Osteoblast (primary cell): ENCODE measurements around the gene OR10V1. TPM values are rescaled to one million over a fixed set of nuclear protein-coding genes. Genes with fewer than 3 reads are reported as not detected.

Experiments used
- DNase-seq: peaks from one replicate; pipeline ENCODE4 v3.0.0; 2011; ENCODE audit warnings: low spot score, mixed read lengths; ENCODE audit not compliant: insufficient read length; ENCODE audit errors: missing footprints
- H2AFZ ChIP-seq: 2 replicates; pipeline ENCODE4 v1.6.0; 2011; ENCODE audit warnings: mild to moderate bottlenecking, low read length
- H3K27ac ChIP-seq: 2 replicates; pipeline ENCODE4 v1.5.1; 2011; ENCODE audit warnings: mild to moderate bottlenecking, low read depth, low read length, moderate library complexity
- H3K27me3 ChIP-seq: 2 replicates; pipeline ENCODE4 v1.6.0; 2012; ENCODE audit warnings: mild to moderate bottlenecking, control low read depth, inconsistent platforms, low read length, moderate library complexity; ENCODE audit not compliant: insufficient read depth
- H3K36me3 ChIP-seq: 2 replicates; pipeline ENCODE4 v1.5.1; 2011; ENCODE audit warnings: mild to moderate bottlenecking, low read length, control low read depth, moderate library complexity; ENCODE audit not compliant: insufficient read depth
- H3K4me1 ChIP-seq: 2 replicates; pipeline ENCODE4 v1.5.1; 2011; ENCODE audit warnings: mild to moderate bottlenecking, low read length, control low read depth, moderate library complexity; ENCODE audit not compliant: insufficient read depth
- H3K4me2 ChIP-seq: 2 replicates; pipeline ENCODE4 v1.6.0; 2011; ENCODE audit warnings: mild to moderate bottlenecking, low read length; ENCODE audit not compliant: insufficient read depth
- H3K4me3 ChIP-seq: fragments of 200-600 bp; sonication (generic); 3 replicates; pipeline ENCODE4 v1.5.1; 2012; ENCODE audit warnings: mild to moderate bottlenecking, low read length, inconsistent platforms; ENCODE audit not compliant: insufficient read depth
- H3K79me2 ChIP-seq: 2 replicates; pipeline ENCODE4 v1.6.0; 2012; ENCODE audit warnings: mild to moderate bottlenecking, low read length, control low read depth, inconsistent platforms; ENCODE audit not compliant: insufficient read depth
- H3K9me3 ChIP-seq: 2 replicates; pipeline ENCODE4 v1.5.1; 2011; ENCODE audit warnings: low read depth, low read length, control low read depth
- H4K20me1 ChIP-seq: 2 replicates; pipeline ENCODE4 v1.6.0; 2012; ENCODE audit warnings: mild to moderate bottlenecking, low read length, control low read depth; ENCODE audit not compliant: insufficient read depth
- total RNA-seq: library from RNA; depleted of rRNA; stranded (reverse); fragments of >200 nt; gene quantifications from 2 replicates; pipeline ENCODE4 v1.2.3, GENCODE V29; 2012
- TF ChIP-seq, protein P1 (sequence below): IDR thresholded peaks from 2 replicates; pipeline ENCODE4 v1.5.1; 2011; ENCODE audit warnings: mild to moderate bottlenecking, low read depth, low read length, moderate library complexity; ENCODE audit errors: extremely low read depth

OR10V1 gene
- total RNA-seq, 1 donor, result not detected

DNA sequence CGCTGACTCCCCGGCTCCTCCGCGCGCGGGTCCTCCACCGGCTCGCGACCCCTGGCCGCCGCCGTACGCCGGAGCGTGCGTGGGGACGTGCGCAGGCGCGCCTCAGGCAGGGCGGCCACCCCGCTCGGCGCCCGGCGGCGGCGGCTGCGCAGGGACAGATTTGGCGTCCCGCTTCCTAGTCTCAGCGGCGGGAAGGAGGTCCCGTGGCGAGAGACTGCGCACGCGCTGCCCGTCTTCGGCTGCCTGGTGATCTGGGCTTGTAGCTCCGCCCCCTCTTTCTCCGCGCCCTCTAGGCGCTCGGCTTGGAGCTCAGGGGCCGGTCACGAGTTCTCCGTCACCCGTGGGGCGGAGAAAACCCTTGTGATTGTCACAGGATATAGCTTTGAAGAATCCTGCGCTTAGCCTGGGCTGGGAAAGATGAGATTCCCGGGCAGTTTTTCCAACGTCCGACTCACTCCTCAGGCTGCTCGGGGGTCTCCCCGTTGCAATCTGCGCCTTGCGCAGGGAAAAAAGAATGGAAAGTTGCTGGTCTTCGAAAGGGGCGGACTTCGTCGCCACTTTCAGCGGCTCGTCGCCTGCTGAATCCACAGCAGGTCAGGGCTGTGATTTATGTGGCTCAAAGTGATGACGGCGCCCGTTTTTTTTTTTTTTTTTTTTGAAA, 44.6 kb downstream of the OR10V1 start, which contains the start of gene PATL1:
TSS of gene PATL1 (minus strand) at position 88 of the 661 bp plus-strand sequence. CDS start 142 bp downstream, outside the sequence.
- Histone ChIP-seq H3K9me3 (no peaks in the 10 kb centered on the region), H3K36me3 (peaks cover 26% of the 10 kb centered on the region), H2AFZ (peak within 1 kb of the TSS; percentile 99), H3K27ac (peak within 1 kb of the TSS; percentile 100), H3K4me2 (peak within 1 kb of the TSS; percentile 94), H3K4me1 (peaks cover 23% of the 10 kb centered on the region), H3K79me2 (peaks cover 52% of the 10 kb centered on the region), H3K27me3 (no peaks in the 10 kb centered on the region), H4K20me1 (peaks cover 10% of the 10 kb centered on the region), H3K4me3 (peak within 1 kb of the TSS; percentile 92)
- peak; percentile 98 for DNase-seq
- TF ChIP-seq, protein P1, sequence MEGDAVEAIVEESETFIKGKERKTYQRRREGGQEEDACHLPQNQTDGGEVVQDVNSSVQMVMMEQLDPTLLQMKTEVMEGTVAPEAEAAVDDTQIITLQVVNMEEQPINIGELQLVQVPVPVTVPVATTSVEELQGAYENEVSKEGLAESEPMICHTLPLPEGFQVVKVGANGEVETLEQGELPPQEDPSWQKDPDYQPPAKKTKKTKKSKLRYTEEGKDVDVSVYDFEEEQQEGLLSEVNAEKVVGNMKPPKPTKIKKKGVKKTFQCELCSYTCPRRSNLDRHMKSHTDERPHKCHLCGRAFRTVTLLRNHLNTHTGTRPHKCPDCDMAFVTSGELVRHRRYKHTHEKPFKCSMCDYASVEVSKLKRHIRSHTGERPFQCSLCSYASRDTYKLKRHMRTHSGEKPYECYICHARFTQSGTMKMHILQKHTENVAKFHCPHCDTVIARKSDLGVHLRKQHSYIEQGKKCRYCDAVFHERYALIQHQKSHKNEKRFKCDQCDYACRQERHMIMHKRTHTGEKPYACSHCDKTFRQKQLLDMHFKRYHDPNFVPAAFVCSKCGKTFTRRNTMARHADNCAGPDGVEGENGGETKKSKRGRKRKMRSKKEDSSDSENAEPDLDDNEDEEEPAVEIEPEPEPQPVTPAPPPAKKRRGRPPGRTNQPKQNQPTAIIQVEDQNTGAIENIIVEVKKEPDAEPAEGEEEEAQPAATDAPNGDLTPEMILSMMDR, result no peak

DNA sequence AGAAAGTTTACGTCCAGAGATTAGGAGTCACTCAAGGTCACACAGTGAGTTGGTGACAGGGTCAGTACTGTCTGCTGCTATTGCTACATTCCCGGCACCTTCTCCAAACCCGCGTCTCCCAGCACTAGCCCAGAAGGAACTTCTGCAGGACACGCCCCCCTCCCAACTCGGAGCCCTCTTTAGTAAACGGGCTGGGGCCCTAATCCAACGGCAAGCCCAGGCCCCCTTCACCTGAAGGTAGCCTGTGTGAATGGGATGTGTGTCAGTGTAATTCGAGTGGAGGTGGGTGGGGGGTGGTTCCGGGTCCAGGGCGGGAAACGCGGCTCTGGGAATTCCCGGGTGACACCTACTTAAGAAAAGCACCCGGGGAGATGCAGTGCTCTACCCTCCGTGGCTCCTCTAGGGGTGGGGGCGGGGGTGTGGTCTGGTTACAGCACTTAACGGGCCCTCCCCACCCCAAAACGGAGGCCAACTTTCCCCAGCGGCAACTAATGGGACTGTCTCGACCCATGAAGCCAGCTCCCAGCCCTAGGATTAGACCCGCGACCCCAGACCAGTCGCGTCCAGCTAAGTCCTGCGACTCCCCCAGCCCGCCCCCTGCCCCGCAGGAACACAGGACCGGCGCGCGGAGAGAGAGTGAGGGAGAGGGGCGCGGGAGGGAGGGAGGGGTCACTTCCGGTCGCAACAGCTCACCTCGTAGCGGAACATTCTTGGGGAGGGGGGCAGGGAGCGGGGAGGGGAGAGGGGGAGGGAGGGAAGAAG, 45.3 kb downstream of the OR10V1 start:
- peak overlapping the region; percentile 92 for H3K4me3 ChIP-seq
- H3K9me3 ChIP-seq, result no peaks in the 10 kb centered on the region
- no peaks in the 10 kb centered on the region for H3K27me3 ChIP-seq
- H2AFZ ChIP-seq, result peak overlapping the region; percentile 70
- peak overlapping the region; percentile 88 for H3K4me2 ChIP-seq
- TF ChIP-seq, protein P1, result no peak
- peak overlapping the region; percentile 57 for H3K27ac ChIP-seq
- H4K20me1 ChIP-seq, result peaks cover 10% of the 10 kb centered on the region
- peak; percentile 92 for DNase-seq
- peaks cover 59% of the 10 kb centered on the region for H3K79me2 ChIP-seq
- H3K36me3 ChIP-seq, result peaks cover 30% of the 10 kb centered on the region
- peaks cover 23% of the 10 kb centered on the region for H3K4me1 ChIP-seq

DNA sequence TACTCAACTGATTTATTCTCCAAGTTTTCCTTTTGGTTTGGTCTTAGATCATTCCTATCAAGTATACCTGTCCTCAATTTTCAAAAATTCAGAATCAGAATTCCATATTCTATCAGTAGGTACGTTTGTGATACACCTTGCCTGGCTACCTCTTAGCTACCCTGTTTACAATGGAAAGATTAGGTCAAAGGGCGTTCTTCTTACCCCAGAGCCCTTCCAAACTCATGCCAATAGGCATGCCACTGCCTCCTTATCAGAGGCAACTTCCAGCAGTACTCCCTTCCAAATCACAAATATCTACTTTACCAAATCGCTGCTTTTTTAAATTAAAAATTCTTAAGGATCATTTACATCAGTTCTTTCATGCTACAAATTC, 45.8 kb downstream of the OR10V1 start:
- peaks cover 30% of the 10 kb centered on the region for H3K36me3 ChIP-seq
- no peaks in the 10 kb centered on the region for H3K27me3 ChIP-seq
- H3K4me2 ChIP-seq, result peak overlapping the region; percentile 88
- H3K79me2 ChIP-seq, result peaks cover 64% of the 10 kb centered on the region
- peaks cover 10% of the 10 kb centered on the region for H4K20me1 ChIP-seq
- peaks cover 23% of the 10 kb centered on the region for H3K4me1 ChIP-seq
- DNase-seq, result no peak
- H3K9me3 ChIP-seq, result no peaks in the 10 kb centered on the region
- H2AFZ ChIP-seq, result no peak overlapping the region
- H3K4me3 ChIP-seq, result peak overlapping the region; percentile 92
- TF ChIP-seq, protein P1, result no peak
- H3K27ac ChIP-seq, result peak overlapping the region; percentile 57

DNA sequence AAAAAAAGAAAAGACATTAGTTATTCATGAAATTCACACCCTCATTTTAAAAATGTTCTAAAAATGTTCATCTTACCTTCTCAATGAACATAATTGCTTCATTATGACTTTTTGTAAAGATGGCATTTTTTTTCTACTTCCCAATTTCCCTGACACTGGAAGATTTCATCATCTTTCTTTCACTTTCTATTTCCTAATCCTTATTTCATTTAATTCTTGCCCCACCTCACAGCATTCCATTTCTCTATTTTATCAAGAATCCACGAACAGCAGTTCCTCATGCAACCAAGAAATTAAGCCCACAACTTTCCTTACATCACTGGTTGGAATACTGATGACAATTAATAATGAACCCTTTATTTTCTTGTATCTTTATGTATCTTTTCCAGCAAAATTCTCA, 46.7 kb downstream of the OR10V1 start:
- peak overlapping the region; percentile 45 for H3K27ac ChIP-seq
- no peaks in the 10 kb centered on the region for H3K27me3 ChIP-seq
- H3K79me2 ChIP-seq, result peaks cover 71% of the 10 kb centered on the region
- H3K4me3 ChIP-seq, result peak overlapping the region; percentile 92
- H3K36me3 ChIP-seq, result peaks cover 30% of the 10 kb centered on the region
- DNase-seq, result peak; percentile 31
- peaks cover 10% of the 10 kb centered on the region for H4K20me1 ChIP-seq
- H3K9me3 ChIP-seq, result no peaks in the 10 kb centered on the region
- TF ChIP-seq, protein P1, result no peak
- H3K4me2 ChIP-seq, result peak overlapping the region; percentile 88
- peak overlapping the region; percentile 15 for H2AFZ ChIP-seq
- peaks cover 23% of the 10 kb centered on the region for H3K4me1 ChIP-seq
